HG03354 (cell line): Measurements from ENCODE around the gene MAN1B1.
A peak's percentile ranks its signal among the peaks of the same experiment; 100 is the strongest.

ENCODE experiments used
- ATAC-seq: cut with Tn5 transposase; IDR thresholded peaks from one replicate; pipeline ENCODE4 v1.9.1; 2021; ENCODE audit warnings: mild to moderate bottlenecking; ENCODE audit not compliant: unreplicated experiment, poor library complexity, severe bottlenecking

MAN1B1 gene

DNA sequence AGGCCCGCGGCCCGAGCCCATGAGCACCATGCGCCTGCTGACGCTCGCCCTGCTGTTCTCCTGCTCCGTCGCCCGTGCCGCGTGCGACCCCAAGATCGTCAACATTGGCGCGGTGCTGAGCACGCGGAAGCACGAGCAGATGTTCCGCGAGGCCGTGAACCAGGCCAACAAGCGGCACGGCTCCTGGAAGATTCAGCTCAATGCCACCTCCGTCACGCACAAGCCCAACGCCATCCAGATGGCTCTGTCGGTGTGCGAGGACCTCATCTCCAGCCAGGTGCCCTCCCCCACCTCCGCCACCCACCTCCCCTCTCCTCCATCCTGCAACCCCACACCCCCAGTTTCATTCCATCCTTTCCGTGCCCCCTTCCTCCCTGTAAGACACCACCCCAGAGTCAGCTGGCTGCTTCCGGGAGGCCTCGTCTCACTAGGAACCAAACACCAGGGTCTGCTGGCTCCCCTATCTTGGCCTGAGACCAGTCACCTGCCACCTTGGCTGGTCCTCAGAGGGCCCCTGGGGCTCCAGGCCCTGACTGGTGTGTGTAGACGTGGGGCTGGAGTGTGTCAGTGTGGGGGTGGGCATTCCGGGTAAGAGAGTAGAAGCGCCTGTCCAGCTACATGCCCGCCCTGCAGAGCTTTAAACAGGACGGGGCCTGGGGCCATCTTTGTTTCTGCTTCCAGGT lies 52.8 kb downstream of the MAN1B1 start:
- no peak for ATAC-seq

DNA sequence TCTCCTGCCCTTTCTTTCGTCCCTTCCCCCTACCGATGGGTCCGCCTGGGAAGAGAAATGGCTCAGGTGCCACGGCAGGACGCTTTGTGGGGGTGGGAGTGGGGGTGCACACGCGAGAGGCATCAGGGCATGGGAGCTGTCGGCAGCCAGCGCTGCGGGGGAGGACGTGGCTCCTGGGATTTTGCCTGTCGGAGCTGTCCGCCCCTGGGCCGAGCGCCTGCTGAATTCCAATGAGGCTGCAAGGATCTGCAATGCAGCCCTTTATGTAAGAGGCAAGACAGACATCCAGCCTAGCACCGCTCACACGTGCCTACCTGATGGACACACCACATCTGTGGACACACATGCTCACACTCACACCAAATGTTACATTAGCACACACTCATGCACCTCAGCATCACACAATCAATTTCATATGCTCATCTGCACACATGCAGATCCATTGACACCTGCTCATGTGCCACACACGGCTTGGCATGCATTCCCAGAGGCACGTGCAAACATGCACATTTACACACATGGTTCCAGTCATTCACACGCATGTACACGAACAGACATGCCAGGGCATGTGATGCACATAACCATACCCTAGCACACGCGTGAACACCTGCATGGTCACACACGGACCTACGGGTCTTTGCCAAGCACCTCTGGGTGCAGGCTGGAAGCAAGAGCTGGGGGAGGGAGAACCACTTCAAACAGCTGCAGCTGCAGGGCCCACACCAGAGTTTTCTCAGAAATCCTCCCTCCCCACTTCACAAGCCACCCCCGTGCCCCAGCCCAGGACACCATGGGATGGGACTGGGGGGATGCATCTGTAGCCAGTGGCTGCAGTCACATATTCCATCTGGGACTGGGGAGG lies 53.6 kb downstream of the MAN1B1 start:
- ATAC-seq = no peak

DNA sequence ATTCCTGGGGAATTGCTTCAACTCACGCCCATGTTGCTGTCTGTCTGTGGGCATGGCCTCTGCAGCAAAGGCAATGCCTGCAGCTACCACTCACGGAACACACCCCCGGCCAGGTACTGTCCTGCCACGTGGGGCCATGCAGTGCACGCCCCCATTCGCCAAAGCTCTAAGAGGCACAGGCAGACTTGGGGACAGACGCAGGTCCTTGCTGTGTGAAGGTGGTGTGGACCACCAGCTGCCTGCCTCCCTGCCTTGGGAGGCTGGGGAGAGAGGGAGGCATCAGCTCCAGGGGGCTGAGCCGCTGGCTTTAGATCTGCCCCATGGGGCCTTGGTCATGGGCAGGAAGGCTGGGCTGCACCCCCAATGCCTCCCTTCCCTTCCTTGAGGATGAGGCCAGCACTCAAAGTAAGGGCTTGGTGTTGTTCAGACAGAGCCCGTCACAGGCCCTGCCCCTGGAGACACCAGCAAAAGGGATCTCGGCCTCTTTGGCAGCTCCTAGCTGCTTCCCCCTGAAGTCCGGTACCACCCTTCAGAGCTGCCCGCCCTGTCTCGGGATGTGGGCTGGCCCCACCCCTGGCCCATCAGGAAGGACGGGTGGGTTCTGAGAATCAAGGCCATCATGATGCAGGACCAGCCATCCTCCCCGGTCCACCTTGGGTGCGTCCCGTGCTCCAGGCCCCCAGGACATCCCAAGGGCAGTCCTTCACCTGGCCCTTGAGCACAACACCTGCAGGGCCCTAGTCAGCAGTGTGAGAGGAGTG lies 54.4 kb downstream of the MAN1B1 start:
- no peak for ATAC-seq

DNA sequence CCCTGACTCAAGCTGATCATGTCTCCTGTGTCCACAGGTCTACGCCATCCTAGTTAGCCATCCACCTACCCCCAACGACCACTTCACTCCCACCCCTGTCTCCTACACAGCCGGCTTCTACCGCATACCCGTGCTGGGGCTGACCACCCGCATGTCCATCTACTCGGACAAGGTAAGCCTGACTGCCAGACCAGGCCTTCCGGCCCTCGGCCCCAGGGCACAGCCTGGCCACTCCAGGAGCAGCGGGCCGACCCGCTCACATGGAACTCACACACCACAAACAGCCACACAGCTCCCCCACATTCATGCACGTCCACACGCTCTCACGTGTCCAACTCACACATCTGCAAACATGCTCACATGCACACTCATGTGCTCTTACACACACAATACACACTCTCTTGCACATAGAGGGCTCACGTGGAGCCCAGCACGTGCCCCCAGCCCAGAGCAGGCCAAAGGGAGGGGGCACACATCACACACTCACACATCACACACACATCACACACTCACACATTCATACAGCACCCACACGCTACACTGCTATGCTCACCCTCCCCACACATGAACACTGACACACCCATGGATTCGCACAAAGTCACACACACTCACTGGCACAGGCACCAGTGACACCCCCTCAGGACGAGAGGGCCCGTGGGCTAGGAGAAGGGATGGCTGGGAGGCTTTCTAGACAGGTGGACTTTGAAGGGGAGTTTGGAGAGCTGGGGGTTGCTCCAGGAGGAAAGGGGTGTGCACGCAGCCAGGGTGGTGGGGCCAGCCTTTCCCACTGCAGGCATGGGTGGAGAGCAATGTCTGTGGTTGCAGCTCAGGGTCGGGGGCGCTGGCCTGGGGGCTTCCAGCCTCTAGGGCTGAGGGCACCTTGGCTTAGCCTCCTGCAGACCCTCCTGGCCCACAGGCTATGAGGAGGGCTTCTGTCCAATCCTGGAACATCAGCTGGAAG lies 55.5 kb downstream of the MAN1B1 start:
- ATAC-seq = no peak

DNA sequence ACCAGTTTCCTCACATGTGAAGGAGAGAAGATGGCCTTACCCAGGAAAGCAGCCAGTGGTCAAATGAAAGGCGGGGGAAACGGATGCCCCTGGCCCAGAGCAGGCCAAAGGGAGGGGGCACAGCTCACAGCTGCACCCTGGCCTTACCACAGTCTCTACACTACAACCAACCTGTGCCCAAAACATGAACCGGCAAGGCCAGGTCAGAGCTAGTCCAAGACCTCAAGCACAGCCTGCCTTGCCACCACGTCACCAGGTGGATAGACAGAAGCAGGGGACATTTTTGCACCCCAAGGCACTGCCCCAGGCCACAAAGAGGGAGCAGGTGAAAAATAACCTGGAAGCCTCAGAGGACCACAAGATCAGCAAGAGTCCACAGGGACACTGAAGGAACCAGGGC lies 56.7 kb downstream of the MAN1B1 start:
- no peak for ATAC-seq

DNA sequence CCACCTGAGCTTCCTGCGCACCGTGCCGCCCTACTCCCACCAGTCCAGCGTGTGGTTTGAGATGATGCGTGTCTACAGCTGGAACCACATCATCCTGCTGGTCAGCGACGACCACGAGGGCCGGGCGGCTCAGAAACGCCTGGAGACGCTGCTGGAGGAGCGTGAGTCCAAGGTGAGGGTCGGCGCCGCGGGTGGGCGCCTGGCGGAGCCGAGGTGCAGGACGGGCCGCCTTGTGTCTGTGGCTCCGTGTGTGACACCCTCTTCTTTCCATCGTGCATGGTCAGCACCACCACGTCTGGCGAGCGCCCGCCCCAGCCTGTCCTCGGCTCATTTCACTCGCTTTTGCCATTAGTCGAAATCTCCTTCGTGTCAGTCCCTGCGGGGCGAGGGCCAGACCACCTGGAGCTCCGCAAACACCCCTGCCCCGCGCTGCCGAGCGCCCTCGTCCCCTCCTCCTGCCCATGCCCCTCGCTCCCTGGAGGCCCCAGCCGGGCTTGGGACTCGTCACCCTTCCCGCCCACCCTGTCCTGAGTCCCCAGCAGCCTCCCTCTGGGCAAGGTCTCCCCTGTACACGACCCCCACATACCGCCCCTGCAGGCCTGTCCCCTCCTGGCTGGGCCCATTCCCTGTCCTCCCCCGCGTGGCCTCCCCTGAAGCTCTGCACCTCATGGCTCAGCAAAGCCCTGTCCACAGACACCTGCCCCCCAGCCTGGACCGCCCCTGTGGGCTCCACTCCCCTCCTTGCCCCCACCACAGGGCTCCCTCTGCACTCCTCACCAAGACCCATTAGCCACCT lies 59.1 kb downstream of the MAN1B1 start:
- ATAC-seq = no peak

DNA sequence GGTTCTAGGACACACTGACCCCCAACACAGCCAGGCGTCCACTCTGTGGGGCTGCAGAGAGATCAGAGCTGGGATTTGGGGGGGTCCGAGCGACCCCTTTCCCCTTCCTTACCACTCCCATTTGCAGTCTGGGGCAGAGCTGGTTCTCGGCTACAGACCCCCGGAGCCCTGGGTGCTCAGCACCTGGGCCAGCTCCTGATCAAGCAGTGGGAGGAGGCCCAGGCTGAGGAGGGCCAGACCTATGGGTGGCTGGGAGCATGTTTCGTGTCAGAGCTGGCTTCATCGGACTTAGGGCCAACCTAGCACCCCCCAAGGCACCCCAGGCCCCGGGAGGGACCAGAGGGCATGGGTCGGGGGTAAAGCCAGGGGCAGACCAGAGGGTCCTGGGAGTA lies 59.7 kb downstream of the MAN1B1 start:
- ATAC-seq = no peak

DNA sequence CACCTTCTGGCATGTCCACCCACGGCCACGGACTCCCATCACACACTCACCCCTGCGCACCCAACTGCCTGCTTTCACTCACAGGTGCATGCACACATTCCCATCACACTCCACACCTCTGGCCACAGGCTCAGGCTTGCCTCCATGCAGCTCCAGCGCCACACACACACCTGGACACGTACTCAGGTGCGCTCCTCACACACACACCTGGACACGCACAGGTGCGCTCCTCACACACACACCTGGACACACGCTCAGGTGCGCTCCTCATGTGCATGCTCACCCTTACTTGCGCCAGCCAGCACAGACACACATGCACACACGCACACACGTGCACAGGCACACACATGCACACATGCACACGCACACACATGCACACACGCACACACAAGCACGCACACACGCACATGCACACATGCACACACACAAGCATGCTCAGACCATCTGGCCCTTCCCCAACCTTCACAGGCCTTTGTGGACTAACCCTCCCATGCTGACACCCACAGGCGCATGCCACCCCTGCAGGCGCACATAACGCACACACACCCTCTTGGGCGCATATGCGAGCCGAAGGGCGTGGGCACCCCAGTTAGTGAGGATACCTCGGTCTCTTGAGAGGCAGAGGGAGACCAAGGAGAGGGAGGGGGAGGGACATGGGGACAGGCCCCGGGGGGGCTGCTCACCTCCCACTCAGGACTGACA lies 60.5 kb downstream of the MAN1B1 start:
- ATAC-seq = no peak

DNA sequence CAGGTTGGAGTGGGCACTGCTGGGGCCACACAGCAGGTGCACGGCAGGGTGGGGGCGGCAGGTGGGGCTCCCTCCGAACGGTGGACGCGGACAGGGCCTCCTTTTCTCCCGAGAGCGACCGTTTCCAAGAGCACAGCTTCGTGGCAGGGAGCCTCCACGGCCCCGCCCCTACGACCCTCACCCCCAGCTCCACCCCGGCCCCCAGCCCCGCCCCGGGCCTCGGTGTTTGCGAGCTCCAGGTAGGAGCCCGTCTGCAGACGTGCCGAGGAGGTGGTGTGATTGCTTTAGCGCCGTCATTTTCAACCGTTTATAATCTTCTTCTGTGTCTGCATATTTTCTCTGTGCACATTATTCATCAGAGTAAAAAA lies 61.0 kb downstream of the MAN1B1 start:
- ATAC-seq = no peak

DNA sequence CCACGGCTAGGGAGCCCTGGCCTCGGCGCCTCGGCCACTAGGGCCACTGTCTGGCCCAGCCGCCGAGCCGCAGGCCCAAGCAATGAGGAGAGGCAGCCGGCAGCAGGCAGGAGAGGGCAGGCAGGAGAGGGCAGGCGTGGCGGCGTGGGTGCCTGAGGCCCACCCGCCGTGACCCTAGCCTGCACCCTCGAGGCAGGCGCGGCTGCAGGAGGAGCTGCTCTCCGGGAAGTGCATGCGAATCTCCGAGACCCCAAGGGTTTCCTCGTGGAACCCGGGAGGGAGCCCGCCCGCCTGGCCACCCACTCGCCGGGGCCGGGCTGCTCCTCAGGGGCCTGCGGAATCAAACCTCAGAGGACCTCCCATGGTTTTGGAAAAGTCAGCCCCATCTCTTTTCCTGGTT lies 61.5 kb downstream of the MAN1B1 start:
- no peak for ATAC-seq

DNA sequence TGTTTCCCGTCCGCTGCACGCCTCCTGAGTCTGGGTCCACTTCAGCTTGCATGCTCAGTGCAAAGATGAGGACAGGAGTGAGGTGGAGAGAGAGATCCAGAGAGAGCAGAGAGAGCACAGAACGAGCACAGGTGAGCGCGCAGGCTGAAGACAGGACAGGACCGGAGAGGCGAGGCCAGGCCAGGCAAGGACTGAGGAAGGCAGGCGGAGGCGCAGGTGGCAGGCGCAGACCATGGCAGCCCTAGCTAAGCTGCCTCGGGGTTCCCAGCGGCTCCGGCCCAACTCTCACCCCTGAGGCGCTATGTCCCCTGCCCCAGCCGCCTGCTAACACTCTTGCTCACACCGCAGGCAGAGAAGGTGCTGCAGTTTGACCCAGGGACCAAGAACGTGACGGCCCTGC lies 61.9 kb downstream of the MAN1B1 start:
- ATAC-seq = no peak

DNA sequence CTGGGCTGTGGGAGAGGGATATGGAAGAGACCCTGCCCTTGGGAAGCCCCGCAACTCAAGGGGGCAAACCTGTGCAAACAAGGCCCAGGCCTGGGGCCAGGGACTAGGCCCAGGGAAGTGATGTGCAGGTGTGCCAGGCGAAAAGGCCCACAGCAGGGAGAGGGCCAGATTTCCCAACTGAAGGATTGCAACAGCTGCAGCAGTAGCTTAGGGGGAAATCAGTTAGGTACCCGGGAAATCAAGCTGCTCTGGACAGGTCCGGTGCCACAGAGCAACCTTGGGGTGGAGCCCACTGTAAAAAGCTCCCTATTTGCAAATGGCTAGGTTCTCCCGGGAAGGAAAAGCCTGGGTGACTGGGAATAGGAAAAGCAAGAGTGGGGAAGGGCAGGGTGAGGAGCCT lies 62.6 kb downstream of the MAN1B1 start:
- ATAC-seq = no peak

DNA sequence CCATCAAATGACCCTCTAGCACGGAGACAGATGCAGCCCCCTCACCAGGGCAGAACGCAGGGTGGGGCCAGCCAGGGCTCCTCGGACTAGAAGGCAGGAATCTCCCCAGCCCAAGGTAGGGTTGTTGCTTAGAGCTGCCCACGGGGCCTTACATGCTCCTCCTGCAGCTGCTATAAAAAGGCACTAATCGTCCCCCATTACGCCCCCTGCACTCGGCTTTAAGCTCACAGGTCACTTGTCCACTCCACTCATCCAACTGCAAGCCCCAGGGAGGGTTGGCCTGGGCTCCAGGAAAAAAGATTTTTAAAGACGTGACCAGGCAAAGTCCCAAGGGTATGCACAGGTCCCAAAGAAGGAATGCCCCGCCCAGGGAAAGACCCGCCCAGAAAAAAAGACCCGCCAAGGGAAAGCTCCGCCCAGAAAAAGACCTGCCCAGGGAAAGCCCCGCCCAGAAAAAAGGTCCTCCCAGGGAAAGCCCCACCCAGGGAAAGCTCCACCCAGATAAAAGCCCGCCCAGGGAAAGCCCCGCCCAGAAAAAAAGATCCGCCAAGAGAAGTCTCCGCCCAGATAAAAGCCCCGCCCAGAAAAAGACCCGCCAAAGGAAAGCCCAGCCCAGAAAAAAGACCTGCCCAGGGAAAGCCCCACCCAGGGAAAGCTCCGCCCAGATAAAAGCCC lies 63.3 kb downstream of the MAN1B1 start:
- peak; percentile 22 for ATAC-seq

DNA sequence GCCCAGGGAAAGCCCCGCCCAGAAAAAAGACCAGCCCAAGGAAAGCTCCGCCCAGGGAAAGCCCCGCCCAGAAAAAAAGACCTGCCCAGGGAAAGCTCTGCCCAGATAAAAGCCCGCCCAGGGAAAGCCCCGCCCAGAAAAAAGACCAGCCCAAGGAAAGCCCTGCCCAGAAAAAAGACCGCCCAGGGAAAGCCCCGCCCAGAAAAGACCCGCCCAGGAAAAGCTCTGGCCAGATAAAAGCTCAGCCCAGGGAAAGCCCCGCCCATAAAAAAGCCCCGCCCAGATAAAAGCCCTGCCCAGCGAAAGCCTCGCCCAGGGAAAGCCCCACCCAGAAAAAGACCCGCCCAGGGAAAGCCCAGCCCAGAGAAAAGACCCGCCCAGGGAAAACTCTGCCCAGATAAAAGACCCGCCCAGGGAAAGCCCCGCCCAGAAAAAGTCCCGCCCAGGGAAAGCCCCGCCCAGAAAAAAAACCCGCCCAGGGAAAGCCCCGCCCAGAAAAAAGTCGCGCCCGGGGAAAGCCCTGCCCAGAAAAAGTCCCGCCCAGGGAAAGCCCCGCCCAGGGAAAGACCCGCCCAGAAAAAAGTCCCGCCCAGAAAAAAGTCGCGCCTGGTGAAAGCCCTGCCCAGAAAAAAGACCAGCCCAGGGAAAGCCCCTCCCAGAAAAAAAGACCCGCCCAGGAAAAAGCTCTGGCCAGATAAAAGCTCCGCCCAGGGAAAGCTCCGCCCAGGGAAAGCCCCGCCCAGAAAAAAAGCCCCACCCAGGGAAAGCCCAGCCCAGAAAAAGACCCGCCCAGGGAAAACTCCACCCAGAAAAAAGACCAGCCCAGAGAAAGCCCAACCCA lies 64.1 kb downstream of the MAN1B1 start:
- peak; percentile 44 for ATAC-seq

DNA sequence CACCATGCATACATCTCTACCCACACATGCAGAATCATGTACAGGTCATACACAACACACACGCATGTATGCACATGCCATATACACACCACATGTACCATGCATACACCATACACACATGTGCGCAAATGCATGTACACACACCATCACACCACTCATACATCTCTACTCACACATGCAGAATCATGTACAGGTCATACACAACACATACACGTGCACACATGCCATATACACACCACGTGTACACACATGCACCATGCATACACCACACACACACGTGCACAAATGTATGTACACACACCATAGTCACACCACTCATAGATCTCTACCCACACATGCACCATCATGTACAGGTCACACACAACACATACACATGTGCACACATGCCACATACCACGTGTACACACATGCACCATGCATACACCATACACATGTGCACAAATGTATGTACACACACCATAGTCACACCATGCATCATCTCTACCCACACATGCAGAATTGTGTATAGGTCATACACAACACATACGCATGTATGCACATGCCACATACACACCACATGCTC lies 66.1 kb downstream of the MAN1B1 start:
- no peak for ATAC-seq

DNA sequence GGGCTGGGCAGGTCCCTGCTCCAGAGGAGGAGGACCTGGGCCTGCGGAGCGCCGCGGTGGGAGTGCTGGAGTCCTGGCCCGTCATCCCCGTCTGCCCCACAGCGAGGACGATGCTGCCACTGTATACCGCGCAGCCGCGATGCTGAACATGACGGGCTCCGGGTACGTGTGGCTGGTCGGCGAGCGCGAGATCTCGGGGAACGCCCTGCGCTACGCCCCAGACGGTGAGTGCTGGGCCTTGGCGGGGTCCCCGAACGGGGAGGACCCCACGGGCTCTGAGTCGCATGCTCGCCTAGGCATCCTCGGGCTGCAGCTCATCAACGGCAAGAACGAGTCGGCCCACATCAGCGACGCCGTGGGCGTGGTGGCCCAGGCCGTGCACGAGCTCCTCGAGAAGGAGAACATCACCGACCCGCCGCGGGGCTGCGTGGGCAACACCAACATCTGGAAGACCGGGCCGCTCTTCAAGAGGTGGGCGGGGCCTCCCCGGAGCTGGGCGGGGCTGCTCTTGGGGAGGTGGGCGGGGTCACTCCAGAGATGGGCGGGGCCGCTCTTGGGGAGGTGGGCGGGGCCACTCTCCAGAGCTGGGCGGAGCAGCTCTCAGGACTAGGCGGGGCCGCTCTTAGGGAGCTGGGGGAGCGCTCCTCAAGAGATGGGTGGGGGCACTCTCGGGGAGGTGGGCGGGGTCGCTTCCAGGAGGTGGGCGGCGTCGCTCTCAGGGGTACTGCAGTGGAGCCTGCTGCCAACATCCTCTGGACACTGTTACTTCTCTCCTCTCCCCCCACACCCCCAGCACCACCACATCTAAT lies 70.0 kb downstream of the MAN1B1 start:
- no peak for ATAC-seq
